NCI-H446 treated with DMSO at 0.1 percent for 48 hours (cell line): ENCODE data around the gene MED29.
"Not testable (repeated sequence)": the region's sequence is repeated elsewhere in the genome, so short reads cannot be mapped to it uniquely, and the experiment has no call there.

Experiments
- DNase-seq: peaks from one replicate; lab custom pipeline; 2025; lab: John Stamatoyannopoulos, UW

MED29 gene

GRCh38 chr19:39370735-39371134, 20.4 kb upstream of the MED29 start:
- DNase-seq = no peak

GRCh38 chr19:39372047-39372802, 19.0 kb upstream of the MED29 start:
- no peak for DNase-seq

- DNase-seq = no peak
Observed at GRCh38 chr19:39372941-39373340, 18.2 kb upstream of the MED29 start.

- DNase-seq = no peak
Observed at GRCh38 chr19:39375929-39376328, 15.2 kb upstream of the MED29 start.

GRCh38 chr19:39377373-39378362, 13.5 kb upstream of the MED29 start:
- no peak for DNase-seq

- not testable (repeated sequence) for DNase-seq
Observed at GRCh38 chr19:39379366-39379765, 11.8 kb upstream of the MED29 start.

GRCh38 chr19:39379865-39380396, 11.2 kb upstream of the MED29 start:
- DNase-seq = no peak

- no peak for DNase-seq
Observed at GRCh38 chr19:39380521-39381502, 10.4 kb upstream of the MED29 start.

GRCh38 chr19:39381910-39382611, 9.1 kb upstream of the MED29 start:
- no peak for DNase-seq

GRCh38 chr19:39382991-39383828, 8.0 kb upstream of the MED29 start:
- DNase-seq = no peak

- DNase-seq = no peak
Observed at GRCh38 chr19:39384839-39385568, 6.2 kb upstream of the MED29 start.

- DNase-seq = no peak
Observed at GRCh38 chr19:39385629-39386411, 5.4 kb upstream of the MED29 start.

- no peak for DNase-seq
Observed at GRCh38 chr19:39386557-39386956, 4.6 kb upstream of the MED29 start.

GRCh38 chr19:39388657-39389056, 2.5 kb upstream of the MED29 start:
- DNase-seq = no peak

- DNase-seq = no peak
Observed at GRCh38 chr19:39389631-39390414, 1.4 kb upstream of the MED29 start.

GRCh38 chr19:39390451-39390750, 777 bp upstream of the MED29 start:
- no peak for DNase-seq

- DNase-seq = peak; percentile 43
Observed at GRCh38 chr19:39397360-39398296, 6.5 kb downstream of the MED29 start.
